Neuronal stem cell (in vitro differentiated cells): Measurements from ENCODE around the gene MYL2.

Source experiments
- DNase-seq: peaks from one replicate; pipeline ENCODE4 v3.0.0-alpha.2; 2013; ENCODE audit warnings: low spot score
- H2AFZ ChIP-seq: one replicate; pipeline ENCODE4 v1.6.1; 2013; ENCODE audit warnings: mild to moderate bottlenecking, low read length, inconsistent platforms
- H2AK5ac ChIP-seq: 2 replicates; pipeline ENCODE4 v1.6.1; 2013; ENCODE audit warnings: low read depth, mild to moderate bottlenecking, inconsistent platforms, low read length, moderate library complexity, mixed read lengths
- H2BK120ac ChIP-seq: 2 replicates; pipeline ENCODE4 v1.6.1; 2013; ENCODE audit warnings: low read depth, mild to moderate bottlenecking, inconsistent platforms, low read length, moderate library complexity, mixed read lengths
- H2BK12ac ChIP-seq: one replicate; pipeline ENCODE4 v1.6.1; 2013; ENCODE audit warnings: low read length, inconsistent platforms
- H2BK15ac ChIP-seq: 2 replicates; pipeline ENCODE4 v1.6.1; 2013; ENCODE audit warnings: mild to moderate bottlenecking, low read length, inconsistent platforms, mixed read lengths
- H2BK5ac ChIP-seq: one replicate; pipeline ENCODE4 v1.6.1; 2013; ENCODE audit warnings: inconsistent platforms, mild to moderate bottlenecking, low read length, moderate library complexity
- H3K14ac ChIP-seq: one replicate; pipeline ENCODE4 v1.6.1; 2013; ENCODE audit warnings: low read length, inconsistent platforms
- H3K18ac ChIP-seq: 2 replicates; pipeline ENCODE4 v1.6.1; 2013; ENCODE audit warnings: low read length, inconsistent platforms
- H3K23ac ChIP-seq: 2 replicates; pipeline ENCODE4 v1.6.1; 2013; ENCODE audit warnings: low read depth, mild to moderate bottlenecking, mixed read lengths, low read length, inconsistent platforms; ENCODE audit not compliant: poor library complexity
- H3K27ac ChIP-seq: replicated peaks from 3 replicates; pipeline ENCODE4 v1.5.1; 2013; ENCODE audit warnings: low read length, inconsistent platforms
- H3K27me3 ChIP-seq, 3 experiments: 2 replicates each; pipeline ENCODE4 v1.6.1; 2013; ENCODE audit warnings: low read length in 3 of 3, mild to moderate bottlenecking in 2 of 3, inconsistent platforms in 1 of 3, low read depth in 1 of 3, mixed read lengths in 1 of 3, moderate library complexity in 1 of 3; ENCODE audit not compliant: control insufficient read depth in 3 of 3, insufficient read depth in 3 of 3
- H3K36me3 ChIP-seq, 2 donors: replicated peaks in 1 of 2; 2 replicates each; pipeline ENCODE4 v1.6.1; 2013; ENCODE audit warnings: low read length in 2 of 2; ENCODE audit not compliant: control insufficient read depth in 2 of 2, insufficient read depth in 2 of 2
- H3K4ac ChIP-seq: 2 replicates; pipeline ENCODE4 v1.6.1; 2013; ENCODE audit warnings: inconsistent platforms, mild to moderate bottlenecking, low read length, moderate library complexity
- H3K4me1 ChIP-seq, 2 donors: 1 replicate in 1 of 2; 2 replicates in 1 of 2; pipeline ENCODE4 v1.6.1; 2013; ENCODE audit warnings: low read length in 2 of 2, low read depth in 1 of 2; ENCODE audit not compliant: control insufficient read depth in 2 of 2, insufficient read depth in 1 of 2
- H3K4me2 ChIP-seq: one replicate; pipeline ENCODE4 v1.6.1; 2013; ENCODE audit warnings: mild to moderate bottlenecking, low read length, inconsistent platforms; ENCODE audit not compliant: insufficient read depth, poor library complexity, severe bottlenecking
- H3K4me3 ChIP-seq, 2 donors: 2 replicates each; pipeline ENCODE4 v1.5.1; 2013; ENCODE audit warnings: low read length in 2 of 2, mild to moderate bottlenecking in 2 of 2, inconsistent platforms in 1 of 2, moderate library complexity in 1 of 2
- H3K79me1 ChIP-seq: one replicate; pipeline ENCODE4 v1.6.1; 2013; ENCODE audit warnings: low read depth, mild to moderate bottlenecking, inconsistent platforms, low read length, moderate library complexity
- H3K9ac ChIP-seq: one replicate; pipeline ENCODE4 v1.6.1; 2013; ENCODE audit warnings: mild to moderate bottlenecking, low read depth, low read length, inconsistent platforms; ENCODE audit not compliant: poor library complexity
- H3K9me3 ChIP-seq, 2 donors: replicated peaks in 1 of 2; 2 replicates each; pipeline versions ENCODE3 to v1.6.1; 2013; ENCODE audit warnings: low read length in 2 of 2, mild to moderate bottlenecking in 2 of 2, inconsistent platforms in 1 of 2, low read depth in 1 of 2, mixed read lengths in 1 of 2, moderate library complexity in 1 of 2; ENCODE audit not compliant: control insufficient read depth in 2 of 2, insufficient read depth in 1 of 2
- H4K8ac ChIP-seq: one replicate; pipeline ENCODE4 v1.6.1; 2013; ENCODE audit warnings: low read depth, mild to moderate bottlenecking, inconsistent platforms, low read length, moderate library complexity
- H4K91ac ChIP-seq: one replicate; pipeline ENCODE4 v1.6.1; 2013; ENCODE audit warnings: low read length, low read depth, mild to moderate bottlenecking, inconsistent platforms; ENCODE audit not compliant: poor library complexity
- WGBS, 2 donors: extraction: QIAGEN DNeasy Blood & Tissue Kit; methylation state at CpG; one replicate each; pipeline ENCODE4 v1.1.7; 2013; ENCODE audit warnings: missing lambda C conversion rate in 2 of 2, mixed read lengths in 1 of 2; ENCODE audit not compliant: insufficient read length in 2 of 2, insufficient replicate concordance in 1 of 2; ENCODE audit errors: extremely low coverage in 2 of 2; 5-methylcytosine and 5-hydroxymethylcytosine counted together

MYL2 gene

GRCh38 chr12:110913119-110914056, 7.0 kb downstream of the MYL2 start:
- H3K18ac ChIP-seq, result no peak overlapping the region
- H2BK12ac ChIP-seq, result no peak overlapping the region
- H4K91ac ChIP-seq, result no peak overlapping the region
- H2BK5ac ChIP-seq, result no peak overlapping the region
- H3K14ac ChIP-seq, result no peak overlapping the region
- H3K27ac ChIP-seq, result no peak overlapping the region
- no peak overlapping the region for H3K4me2 ChIP-seq
- H3K9me3 ChIP-seq, result no peaks in the 10 kb centered on the region
- H3K4ac ChIP-seq, result no peak overlapping the region
- no peak overlapping the region for H2AK5ac ChIP-seq
- no peak overlapping the region for H4K8ac ChIP-seq
- peaks cover 0 to 10% (median 0%) of the 10 kb centered on the region in 3 experiments for H3K27me3 ChIP-seq
- no peaks in the 10 kb centered on the region for H3K79me1 ChIP-seq
- H3K4me1 ChIP-seq, result peaks cover 0 to 4% of the 10 kb centered on the region in 2 donors
- no peaks in the 10 kb centered on the region for H3K36me3 ChIP-seq
- H2BK15ac ChIP-seq, result no peak overlapping the region
- H3K9ac ChIP-seq, result no peak overlapping the region
- no CpG with 5 or more reads among the region's 14 CpGs for WGBS, 2 donors
- H2BK120ac ChIP-seq, result no peak overlapping the region
- DNase-seq, result no peak
- no peak overlapping the region for H2AFZ ChIP-seq
- no peak overlapping the region for H3K23ac ChIP-seq
- H3K4me3 ChIP-seq, result no peak overlapping the region

GRCh38 chr12:110912263-110912662, 8.1 kb downstream of the MYL2 start:
- Histone ChIP-seq H3K4me1 (peaks cover 0 to 4% of the 10 kb centered on the region in 2 donors), H2BK15ac (no peak overlapping the region), H2BK5ac (no peak overlapping the region), H3K14ac (no peak overlapping the region), H4K8ac (no peak overlapping the region), H3K27ac (no peak overlapping the region), H3K9me3 (no peaks in the 10 kb centered on the region), H3K9ac (no peak overlapping the region), H3K4me2 (no peak overlapping the region), H2BK120ac (no peak overlapping the region), H3K79me1 (no peaks in the 10 kb centered on the region), H3K36me3 (no peaks in the 10 kb centered on the region), H4K91ac (no peak overlapping the region), H2AK5ac (no peak overlapping the region), H3K27me3 (no peaks in the 10 kb centered on the region), H2AFZ (no peak overlapping the region), H3K23ac (no peak overlapping the region), H3K18ac (no peak overlapping the region), H2BK12ac (no peak overlapping the region), H3K4ac (no peak overlapping the region), H3K4me3 (no peak overlapping the region)
- no peak for DNase-seq
- no CpG with 5 or more reads among the region's 6 CpGs for WGBS, 2 donors

- H3K9me3 ChIP-seq, result no peaks in the 10 kb centered on the region
- no peak overlapping the region for H3K9ac ChIP-seq
- H2BK15ac ChIP-seq, result no peak overlapping the region
- no peak overlapping the region for H2BK5ac ChIP-seq
- H3K79me1 ChIP-seq, result no peaks in the 10 kb centered on the region
- H3K27me3 ChIP-seq, result no peaks in the 10 kb centered on the region
- H3K4me2 ChIP-seq, result no peak overlapping the region
- no peak overlapping the region for H2BK12ac ChIP-seq
- no peaks in the 10 kb centered on the region for H3K36me3 ChIP-seq
- H3K4me1 ChIP-seq, result peaks cover 0 to 4% of the 10 kb centered on the region in 2 donors
- peak overlapping the region; percentile 70 for H4K8ac ChIP-seq
- H3K23ac ChIP-seq, result no peak overlapping the region
- peak overlapping the region; percentile 52 for H2AFZ ChIP-seq
- no peak overlapping the region for H3K4me3 ChIP-seq
- no CpG with 5 or more reads among the region's 14 CpGs for WGBS, 2 donors
- no peak overlapping the region for H2BK120ac ChIP-seq
- no peak for DNase-seq
- H3K4ac ChIP-seq, result no peak overlapping the region
- peak overlapping the region; percentile 20 for H3K18ac ChIP-seq
- H4K91ac ChIP-seq, result no peak overlapping the region
- no peak overlapping the region for H3K14ac ChIP-seq
- no peak overlapping the region for H2AK5ac ChIP-seq
- no peak overlapping the region for H3K27ac ChIP-seq
These were observed 11.8 kb downstream of the MYL2 start for GRCh38 chr12:110908377-110909152.

GRCh38 chr12:110907583-110907982, 12.8 kb downstream of the MYL2 start:
- DNase-seq, result no peak
- H3K79me1 ChIP-seq, result no peaks in the 10 kb centered on the region
- peaks cover 0 to 4% of the 10 kb centered on the region in 2 donors for H3K4me1 ChIP-seq
- H3K9me3 ChIP-seq, result no peaks in the 10 kb centered on the region
- H2BK12ac ChIP-seq, result no peak overlapping the region
- H2AFZ ChIP-seq, result no peak overlapping the region
- no CpG with 5 or more reads among the region's 8 CpGs for WGBS, 2 donors
- no peak overlapping the region for H3K14ac ChIP-seq
- H3K4me2 ChIP-seq, result no peak overlapping the region
- H3K4ac ChIP-seq, result no peak overlapping the region
- H3K9ac ChIP-seq, result no peak overlapping the region
- H2BK15ac ChIP-seq, result no peak overlapping the region
- H3K27ac ChIP-seq, result no peak overlapping the region
- H3K27me3 ChIP-seq, result no peaks in the 10 kb centered on the region
- H2AK5ac ChIP-seq, result no peak overlapping the region
- no peak overlapping the region for H3K4me3 ChIP-seq
- no peak overlapping the region for H4K8ac ChIP-seq
- H3K36me3 ChIP-seq, result no peaks in the 10 kb centered on the region
- no peak overlapping the region for H3K23ac ChIP-seq
- no peak overlapping the region for H2BK120ac ChIP-seq
- H3K18ac ChIP-seq, result no peak overlapping the region
- no peak overlapping the region for H2BK5ac ChIP-seq
- H4K91ac ChIP-seq, result no peak overlapping the region
